ENCODE results near the gene GRB2.

GRB2 gene

DNA sequence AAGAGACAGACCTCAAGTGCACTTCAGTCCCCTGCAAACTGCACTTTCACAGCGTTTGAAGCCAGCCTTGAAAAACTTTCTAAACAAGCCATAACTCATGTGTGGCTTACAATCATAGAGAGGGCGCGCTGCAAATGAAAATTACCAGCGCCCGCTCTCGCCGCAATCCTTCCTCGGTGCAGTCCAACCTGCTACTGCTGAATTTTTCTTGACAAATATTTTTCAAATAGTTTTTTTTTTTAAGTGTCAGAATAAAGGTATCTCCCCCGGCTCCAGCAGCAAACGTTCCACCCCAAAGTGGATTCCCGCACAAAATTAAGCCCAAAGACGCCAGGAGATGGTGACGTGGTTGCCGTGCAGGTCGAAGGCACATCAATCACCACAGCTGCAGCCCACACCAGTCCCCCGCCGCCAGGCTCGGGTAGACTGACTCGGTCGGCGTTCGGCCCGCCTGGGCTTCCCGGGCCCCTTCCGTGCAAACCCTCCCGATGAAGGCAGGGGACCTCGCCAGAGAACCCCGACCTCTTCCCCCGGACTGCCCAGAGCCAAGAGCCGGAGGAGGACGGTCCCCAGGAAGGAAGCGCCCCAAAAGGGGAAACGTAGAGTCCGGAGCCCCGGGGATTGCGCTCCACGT lies 630 bp downstream of the GRB2 start:
- Histone ChIP-seq H3K36me3 (ENCODE audit: low read length) (peaks cover 4% of the 10 kb centered on the region; the same call in 1 of the 2 replicates), H3K27ac (ENCODE audit: low read depth, low read length) (peak overlapping the region; percentile 86), H3F3A (ENCODE audit: insufficient read depth) (peaks cover 15% of the 10 kb centered on the region), H3K9me2 (replicated peaks; ENCODE audit: insufficient read depth, low read length) (no peaks in the 10 kb centered on the region), H3K9ac (ENCODE audit: low read length) (peak overlapping the region; percentile 98), H3K4me3 (ENCODE audit: insufficient read depth, low read length, poor library complexity, severe bottlenecking) (peak overlapping the region; percentile 96), H4K20me1 (ENCODE audit: low read depth, low read length) (peaks cover 18% of the 10 kb centered on the region), H2AFZ (ENCODE audit: low read depth, low read length, severe bottlenecking) (no peak overlapping the region), H3K9me3 (ENCODE audit: insufficient read depth, low read length) (no peaks in the 10 kb centered on the region), H3K4me2 (ENCODE audit: low read depth, low read length, poor library complexity, severe bottlenecking) (peak overlapping the region; percentile 92), H3K79me2 (ENCODE audit: insufficient read depth, low read length) (peaks cover 56% of the 10 kb centered on the region), H3K27me3 (ENCODE audit: low read length) (no peaks in the 10 kb centered on the region)
- TF ChIP-seq, protein P1, sequence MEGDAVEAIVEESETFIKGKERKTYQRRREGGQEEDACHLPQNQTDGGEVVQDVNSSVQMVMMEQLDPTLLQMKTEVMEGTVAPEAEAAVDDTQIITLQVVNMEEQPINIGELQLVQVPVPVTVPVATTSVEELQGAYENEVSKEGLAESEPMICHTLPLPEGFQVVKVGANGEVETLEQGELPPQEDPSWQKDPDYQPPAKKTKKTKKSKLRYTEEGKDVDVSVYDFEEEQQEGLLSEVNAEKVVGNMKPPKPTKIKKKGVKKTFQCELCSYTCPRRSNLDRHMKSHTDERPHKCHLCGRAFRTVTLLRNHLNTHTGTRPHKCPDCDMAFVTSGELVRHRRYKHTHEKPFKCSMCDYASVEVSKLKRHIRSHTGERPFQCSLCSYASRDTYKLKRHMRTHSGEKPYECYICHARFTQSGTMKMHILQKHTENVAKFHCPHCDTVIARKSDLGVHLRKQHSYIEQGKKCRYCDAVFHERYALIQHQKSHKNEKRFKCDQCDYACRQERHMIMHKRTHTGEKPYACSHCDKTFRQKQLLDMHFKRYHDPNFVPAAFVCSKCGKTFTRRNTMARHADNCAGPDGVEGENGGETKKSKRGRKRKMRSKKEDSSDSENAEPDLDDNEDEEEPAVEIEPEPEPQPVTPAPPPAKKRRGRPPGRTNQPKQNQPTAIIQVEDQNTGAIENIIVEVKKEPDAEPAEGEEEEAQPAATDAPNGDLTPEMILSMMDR (IDR thresholded peaks at IDR 0.05; ENCODE audit: insufficient read depth, low read length, poor library complexity, severe bottlenecking) = no peak
- TF ChIP-seq EZH2phosphoT487 (conservative IDR thresholded peaks at IDR 0.05; ENCODE audit: low read length) = no peak

DNA sequence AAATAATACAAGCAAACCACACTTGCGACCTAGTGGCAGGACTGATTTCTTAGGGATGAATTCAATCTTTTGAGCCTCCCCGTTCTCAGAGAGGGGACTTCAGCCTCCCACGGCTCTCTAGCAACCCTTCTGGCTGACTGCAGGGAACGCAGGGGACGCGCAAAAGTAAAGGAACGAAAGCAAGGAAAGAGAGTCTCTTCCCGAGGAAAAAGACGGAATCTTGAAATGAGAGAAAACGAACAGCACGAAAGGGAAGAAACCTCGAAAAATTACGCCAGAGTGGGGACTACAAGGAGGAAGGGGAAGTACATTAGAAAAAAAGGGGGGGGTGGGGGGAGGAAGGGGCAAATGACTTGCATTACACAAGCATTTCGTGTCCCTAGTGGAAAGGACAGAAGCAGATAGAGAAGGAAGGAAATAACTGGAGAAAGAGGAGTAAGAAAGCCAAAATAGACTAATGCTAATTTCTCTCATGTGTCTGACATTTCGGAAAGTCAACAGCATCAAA lies 1.2 kb downstream of the GRB2 start:
- Histone ChIP-seq H2AFZ (ENCODE audit: low read depth, low read length, severe bottlenecking) (no peak overlapping the region), H3K79me2 (ENCODE audit: insufficient read depth, low read length) (peaks cover 61% of the 10 kb centered on the region), H3K9me2 (replicated peaks; ENCODE audit: insufficient read depth, low read length) (no peaks in the 10 kb centered on the region), H3K4me3 (ENCODE audit: insufficient read depth, low read length, poor library complexity, severe bottlenecking) (peak overlapping the region; percentile 96), H3K27ac (ENCODE audit: low read depth, low read length) (peak overlapping the region; percentile 86), H3K36me3 (ENCODE audit: low read length) (peaks cover 4% of the 10 kb centered on the region; the same call in 1 of the 2 replicates), H3F3A (ENCODE audit: insufficient read depth) (peaks cover 15% of the 10 kb centered on the region), H3K27me3 (ENCODE audit: low read length) (no peaks in the 10 kb centered on the region), H4K20me1 (ENCODE audit: low read depth, low read length) (peaks cover 18% of the 10 kb centered on the region), H3K4me2 (ENCODE audit: low read depth, low read length, poor library complexity, severe bottlenecking) (peak overlapping the region; percentile 92), H3K9me3 (ENCODE audit: insufficient read depth, low read length) (no peaks in the 10 kb centered on the region), H3K9ac (ENCODE audit: low read length) (peak overlapping the region; percentile 98)
- TF ChIP-seq EZH2phosphoT487 (conservative IDR thresholded peaks at IDR 0.05; ENCODE audit: low read length) = no peak
- TF ChIP-seq, protein P1 (IDR thresholded peaks at IDR 0.05; ENCODE audit: insufficient read depth, low read length, poor library complexity, severe bottlenecking) = peak; percentile 42

DNA sequence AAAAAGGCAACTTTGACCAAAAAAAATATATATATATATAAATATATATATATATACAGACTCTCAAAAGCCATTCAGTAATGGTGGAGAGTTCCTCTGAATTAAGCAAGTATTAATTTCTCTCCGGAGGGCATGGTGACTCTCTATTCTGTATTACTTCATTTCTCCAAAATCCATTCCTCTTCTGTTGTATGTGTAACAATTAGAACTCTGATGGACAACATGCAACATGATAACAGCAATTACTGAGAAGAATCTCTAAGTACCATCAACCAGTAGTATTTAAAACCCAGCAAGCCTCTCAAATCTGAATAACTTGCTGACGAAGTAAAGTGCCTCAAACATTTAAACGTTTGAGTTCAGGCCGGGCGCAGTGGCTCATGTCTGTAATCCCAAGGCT lies 2.3 kb downstream of the GRB2 start:
- Histone ChIP-seq H3K9ac (ENCODE audit: low read length) (peak overlapping the region; percentile 98), H3K4me3 (ENCODE audit: insufficient read depth, low read length, poor library complexity, severe bottlenecking) (peak overlapping the region; percentile 96)

More for the DNA sequence above, 2.3 kb downstream of the GRB2 start:
- no peaks in the 10 kb centered on the region for H3K27me3 ChIP-seq (ENCODE audit: low read length)
- H3K9me3 ChIP-seq (ENCODE audit: insufficient read depth, low read length) = no peaks in the 10 kb centered on the region
- H3K9me2 ChIP-seq (replicated peaks; ENCODE audit: insufficient read depth, low read length) = no peaks in the 10 kb centered on the region
- H3K36me3 ChIP-seq (ENCODE audit: low read length) = peaks cover 4% of the 10 kb centered on the region; the same call in 1 of the 2 replicates
- TF ChIP-seq, protein P1 (IDR thresholded peaks at IDR 0.05; ENCODE audit: insufficient read depth, low read length, poor library complexity, severe bottlenecking) = no peak
- TF ChIP-seq EZH2phosphoT487 (conservative IDR thresholded peaks at IDR 0.05; ENCODE audit: low read length) = no peak
- H3F3A ChIP-seq (ENCODE audit: insufficient read depth) = peaks cover 15% of the 10 kb centered on the region
- no peak overlapping the region for H2AFZ ChIP-seq (ENCODE audit: low read depth, low read length, severe bottlenecking)
- H3K79me2 ChIP-seq (ENCODE audit: insufficient read depth, low read length) = peaks cover 73% of the 10 kb centered on the region
- peaks cover 22% of the 10 kb centered on the region for H4K20me1 ChIP-seq (ENCODE audit: low read depth, low read length)
- peak overlapping the region; percentile 92 for H3K4me2 ChIP-seq (ENCODE audit: low read depth, low read length, poor library complexity, severe bottlenecking)
- H3K27ac ChIP-seq (ENCODE audit: low read depth, low read length) = 0 out of 2 replicates have a peak overlapping the region, but pooled peaks have one; percentile 10

All from SU-DHL-6 (cell line).